Vagina (tissue), 2 donors: Measurements from ENCODE around the gene FZD10.

Experiments used
- POLR2A ChIP-seq, 2 donors: fragments of 450-650 bp; IDR thresholded peaks; one replicate each; pipeline ENCODE4 v1.6.1; 2017; ENCODE audit warnings: antibody characterized with exemption in 2 of 2, mild to moderate bottlenecking in 2 of 2, moderate library complexity in 2 of 2
- POLR2AphosphoS5 ChIP-seq, 2 donors: sonication (generic); formaldehyde crosslinking; IDR thresholded peaks; one replicate each; pipeline ENCODE4 v1.9.0; 2017; ENCODE audit warnings: antibody characterized with exemption in 2 of 2, mild to moderate bottlenecking in 2 of 2, low read depth in 1 of 2; ENCODE audit not compliant: insufficient read depth in 1 of 2
- TF ChIP-seq, protein P1 (sequence below), 3 experiments: fragments of 450-650 bp in 2 of 3; fragments of 200-600 bp in 1 of 3; sonication (generic) in 1 of 3; IDR thresholded peaks; one replicate each; pipeline ENCODE4 v1.5.1; 2017 to 2019; ENCODE audit warnings: antibody characterized with exemption in 3 of 3, mild to moderate bottlenecking in 2 of 3, moderate library complexity in 2 of 3

GRCh38 chr12:130120012-130120805 is 42.1 kb upstream of the FZD10 start:
- no peak for TF ChIP-seq POLR2AphosphoS5 (IDR thresholded peaks at IDR 0.05; ENCODE audit: insufficient read depth in 1 of 2, low read depth in 1 of 2)
- TF ChIP-seq, protein P1, sequence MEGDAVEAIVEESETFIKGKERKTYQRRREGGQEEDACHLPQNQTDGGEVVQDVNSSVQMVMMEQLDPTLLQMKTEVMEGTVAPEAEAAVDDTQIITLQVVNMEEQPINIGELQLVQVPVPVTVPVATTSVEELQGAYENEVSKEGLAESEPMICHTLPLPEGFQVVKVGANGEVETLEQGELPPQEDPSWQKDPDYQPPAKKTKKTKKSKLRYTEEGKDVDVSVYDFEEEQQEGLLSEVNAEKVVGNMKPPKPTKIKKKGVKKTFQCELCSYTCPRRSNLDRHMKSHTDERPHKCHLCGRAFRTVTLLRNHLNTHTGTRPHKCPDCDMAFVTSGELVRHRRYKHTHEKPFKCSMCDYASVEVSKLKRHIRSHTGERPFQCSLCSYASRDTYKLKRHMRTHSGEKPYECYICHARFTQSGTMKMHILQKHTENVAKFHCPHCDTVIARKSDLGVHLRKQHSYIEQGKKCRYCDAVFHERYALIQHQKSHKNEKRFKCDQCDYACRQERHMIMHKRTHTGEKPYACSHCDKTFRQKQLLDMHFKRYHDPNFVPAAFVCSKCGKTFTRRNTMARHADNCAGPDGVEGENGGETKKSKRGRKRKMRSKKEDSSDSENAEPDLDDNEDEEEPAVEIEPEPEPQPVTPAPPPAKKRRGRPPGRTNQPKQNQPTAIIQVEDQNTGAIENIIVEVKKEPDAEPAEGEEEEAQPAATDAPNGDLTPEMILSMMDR (IDR thresholded peaks at IDR 0.05) = no peak
- TF ChIP-seq POLR2A (IDR thresholded peaks at IDR 0.05) = no peak
